Measurements from ENCODE around the gene TMEM161A.

TMEM161A gene

GRCh38 chr19:19095691-19096090 lies 42.6 kb downstream of the TMEM161A start:
- TF ChIP-seq CTCF (IDR thresholded peaks at IDR 0.05; ENCODE audit: low read depth, low read length, missing control alignments) = no peak
- no peak for DNase-seq (ENCODE audit: extremely low read depth, low read depth)
- no peak overlapping the region for H3K4me3 ChIP-seq (replicated peaks; ENCODE audit: low read depth, low read length)

- no peak for DNase-seq (ENCODE audit: extremely low read depth, low read depth)
- no peak for TF ChIP-seq CTCF (IDR thresholded peaks at IDR 0.05; ENCODE audit: low read depth, low read length, missing control alignments)
- H3K4me3 ChIP-seq (replicated peaks; ENCODE audit: low read depth, low read length) = no peak overlapping the region
These were observed 43.8 kb downstream of the TMEM161A start for GRCh38 chr19:19094513-19094912.

GRCh38 chr19:19087676-19088075 lies 50.6 kb downstream of the TMEM161A start:
- no peak overlapping the region for H3K4me3 ChIP-seq (replicated peaks; ENCODE audit: low read depth, low read length)
- TF ChIP-seq CTCF (IDR thresholded peaks at IDR 0.05; ENCODE audit: low read depth, low read length, missing control alignments) = no peak
- DNase-seq (ENCODE audit: extremely low read depth, low read depth) = no peak

GRCh38 chr19:19083413-19084178 lies 54.7 kb downstream of the TMEM161A start:
- DNase-seq (ENCODE audit: extremely low read depth, low read depth) = no peak
- no peak overlapping the region for H3K4me3 ChIP-seq (replicated peaks; ENCODE audit: low read depth, low read length)
- TF ChIP-seq CTCF (IDR thresholded peaks at IDR 0.05; ENCODE audit: low read depth, low read length, missing control alignments) = no peak

GRCh38 chr19:19081642-19082151 lies 56.6 kb downstream of the TMEM161A start:
- H3K4me3 ChIP-seq (replicated peaks; ENCODE audit: low read depth, low read length) = no peak overlapping the region
- no peak for DNase-seq (ENCODE audit: extremely low read depth, low read depth)

GRCh38 chr19:19079571-19079970 lies 58.7 kb downstream of the TMEM161A start:
- DNase-seq (ENCODE audit: extremely low read depth, low read depth) = no peak
- H3K4me3 ChIP-seq (replicated peaks; ENCODE audit: low read depth, low read length) = no peak overlapping the region
- TF ChIP-seq CTCF (IDR thresholded peaks at IDR 0.05; ENCODE audit: low read depth, low read length, missing control alignments) = no peak

More at GRCh38 chr19:19081642-19082151, 56.6 kb downstream of the TMEM161A start:
- no peak for TF ChIP-seq CTCF (IDR thresholded peaks at IDR 0.05; ENCODE audit: low read depth, low read length, missing control alignments)
